ENCODE measurements around the gene USP10. TPM values are rescaled to one million over a fixed set of nuclear protein-coding genes. Genes with fewer than 3 reads are reported as not detected.

Gene USP10
- total RNA-seq, 1 donor from 2014 or later = 62.7 TPM

- peaks cover 90% of the 10 kb centered on the region for H3K36me3 ChIP-seq
- no peak for DNase-seq
Observed at GRCh38 chr16:84763629-84764028, 63.8 kb downstream of the USP10 start.

DNA sequence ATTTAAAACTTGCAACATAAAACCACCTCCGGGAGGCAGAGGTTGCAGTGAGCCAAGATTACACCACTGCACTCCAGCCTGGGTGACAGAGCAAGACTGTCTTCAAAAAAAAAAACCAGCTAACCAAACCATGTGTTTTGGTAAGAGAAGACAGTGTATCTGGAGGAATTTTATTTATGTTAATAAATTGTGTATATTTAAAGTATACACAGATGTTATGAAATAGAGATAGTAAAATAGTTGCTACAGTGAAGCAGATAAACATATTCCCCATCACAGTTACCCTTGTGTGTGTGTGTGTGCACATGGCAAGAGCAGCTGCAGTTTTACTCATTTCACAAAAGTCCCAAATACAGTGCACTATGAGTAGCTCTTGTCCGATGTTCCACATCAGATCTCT, 65.2 kb downstream of the USP10 start:
- Histone ChIP-seq H3K27me3 (ENCODE audit: low read depth) (no peaks in the 10 kb centered on the region), H3K4me1 (no peaks in the 10 kb centered on the region), H3K36me3 (peaks cover 93% of the 10 kb centered on the region), H3K4me3 (no peak overlapping the region), H3K27ac (no peak overlapping the region), H3K9me3 (no peaks in the 10 kb centered on the region)
- no peak for TF ChIP-seq CTCF (IDR thresholded peaks at IDR 0.05)
- intact Hi-C loops (cut with DNase I) = no loop called here
- DNase-seq (no peak), ATAC-seq (no peak)

More at GRCh38 chr16:84763629-84764028, 63.8 kb downstream of the USP10 start:
- TF ChIP-seq CTCF (IDR thresholded peaks at IDR 0.05) = no peak
- no peak overlapping the region for H3K4me3 ChIP-seq
- H3K27ac ChIP-seq = no peak overlapping the region
- intact Hi-C loops (cut with DNase I) = no loop called here
- no peaks in the 10 kb centered on the region for H3K9me3 ChIP-seq
- H3K27me3 ChIP-seq (ENCODE audit: low read depth) = no peaks in the 10 kb centered on the region
- H3K4me1 ChIP-seq = peaks cover 8% of the 10 kb centered on the region
- no peak for ATAC-seq

DNA sequence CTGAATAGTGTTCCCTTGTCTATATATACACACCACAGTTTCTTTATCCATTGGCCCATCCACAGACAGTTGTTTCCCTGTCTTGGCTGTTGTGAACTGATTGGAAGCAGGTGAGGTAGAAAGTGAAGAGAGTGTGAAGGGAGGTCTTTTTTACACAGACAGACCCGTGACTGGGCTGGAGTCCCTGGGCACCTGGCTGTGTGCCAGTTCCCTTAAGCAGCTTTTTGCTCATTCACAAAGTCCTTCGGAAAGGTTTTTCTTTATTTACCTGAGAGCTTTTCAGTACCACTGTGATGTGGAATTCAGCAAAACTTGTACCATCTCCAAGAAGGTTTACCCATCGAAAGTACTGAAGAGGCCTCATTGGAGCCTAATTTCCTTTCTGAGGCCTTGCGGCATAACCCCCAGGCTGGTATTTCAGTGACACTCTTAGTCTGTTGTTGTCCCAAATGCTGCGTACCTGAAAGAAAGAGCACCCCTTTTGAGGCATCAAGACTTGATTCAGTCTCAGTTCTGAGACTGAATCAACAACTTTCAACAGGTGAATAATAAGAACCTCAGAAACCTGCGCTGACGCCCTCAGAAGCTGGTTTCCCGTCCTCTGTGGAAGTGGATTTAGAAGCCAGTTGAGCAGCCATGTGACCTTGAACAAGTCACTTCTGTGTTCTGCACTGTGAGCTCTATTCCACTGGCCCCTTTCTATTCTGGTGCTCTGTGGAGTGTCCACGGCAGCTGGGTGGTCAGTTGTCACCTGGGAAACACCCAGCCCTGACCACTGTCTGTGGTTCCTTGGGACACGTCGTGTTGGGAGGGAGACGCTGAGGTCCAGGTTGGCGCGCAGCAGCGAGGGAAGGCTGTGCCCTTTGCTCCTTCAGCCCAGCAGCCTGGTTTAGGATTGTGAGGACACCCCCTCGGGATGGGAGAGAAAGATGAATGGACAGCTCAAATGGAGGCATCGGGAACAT, 66.1 kb downstream of the USP10 start:
- H3K36me3 ChIP-seq = peaks cover 90% of the 10 kb centered on the region
- no peak overlapping the region for H3K4me3 ChIP-seq
- intact Hi-C loops (cut with DNase I) = no loop called here
- no peaks in the 10 kb centered on the region for H3K27me3 ChIP-seq (ENCODE audit: low read depth)
- no peak for TF ChIP-seq CTCF (IDR thresholded peaks at IDR 0.05)
- no peaks in the 10 kb centered on the region for H3K4me1 ChIP-seq
- no peak overlapping the region for H3K27ac ChIP-seq
- H3K9me3 ChIP-seq = no peaks in the 10 kb centered on the region
- peak in 1 of 2 donors; percentile 11 for ATAC-seq
- DNase-seq = no peak

DNA sequence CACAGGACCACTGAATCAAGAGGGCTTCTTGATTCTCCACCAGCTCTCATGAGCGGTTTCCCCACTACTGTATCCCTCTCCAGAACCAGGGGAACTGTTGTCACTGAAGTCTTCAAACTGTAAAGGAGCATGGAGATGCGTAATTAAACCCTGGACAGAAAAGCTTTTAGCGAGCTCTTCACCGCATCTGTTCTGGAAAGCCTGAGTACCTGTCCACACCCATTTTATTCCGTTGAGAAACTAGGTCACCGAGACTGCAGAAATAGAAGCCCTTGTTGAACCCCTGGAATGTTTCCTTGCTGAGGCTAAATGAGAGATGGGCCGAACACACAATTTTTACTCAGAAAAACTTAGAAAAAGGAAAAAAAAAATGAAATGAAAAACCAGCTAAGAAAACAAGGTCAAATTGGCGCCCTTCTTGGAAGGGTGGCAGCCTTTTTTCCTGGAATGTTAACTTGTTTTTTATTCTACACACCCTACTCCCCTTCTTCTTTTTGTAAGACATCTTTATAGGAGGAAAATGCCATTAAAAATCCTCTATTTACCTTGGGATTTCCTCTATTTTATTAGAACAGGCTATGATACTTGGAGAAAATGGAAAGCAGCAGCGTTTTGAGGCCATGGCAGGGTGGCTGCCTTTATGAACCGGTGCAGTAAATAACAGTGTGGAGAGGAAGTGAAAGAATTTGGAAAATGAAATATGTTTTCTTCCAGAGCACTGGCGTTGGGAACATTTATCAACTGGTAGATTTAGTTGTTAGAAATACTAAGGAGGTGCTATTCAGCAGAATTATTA, 67.4 kb downstream of the USP10 start:
- ATAC-seq = peak in 1 of 2 donors; percentile 39
- H3K36me3 ChIP-seq = peaks cover 88% of the 10 kb centered on the region
- no peaks in the 10 kb centered on the region for H3K9me3 ChIP-seq
- no peak for TF ChIP-seq CTCF (IDR thresholded peaks at IDR 0.05)
- no peak overlapping the region for H3K4me3 ChIP-seq
- intact Hi-C loops (cut with DNase I) = no loop called here
- H3K27ac ChIP-seq = no peak overlapping the region
- H3K4me1 ChIP-seq = no peaks in the 10 kb centered on the region
- no peaks in the 10 kb centered on the region for H3K27me3 ChIP-seq (ENCODE audit: low read depth)
- DNase-seq = no peak

GRCh38 chr16:84768061-84768807, 68.4 kb downstream of the USP10 start:
- Histone ChIP-seq H3K4me1 (no peaks in the 10 kb centered on the region), H3K9me3 (no peaks in the 10 kb centered on the region), H3K4me3 (no peak overlapping the region), H3K36me3 (peaks cover 88% of the 10 kb centered on the region), H3K27ac (no peak overlapping the region), H3K27me3 (ENCODE audit: low read depth) (no peaks in the 10 kb centered on the region)
- intact Hi-C loops (cut with DNase I) = no loop called here
- DNase-seq = no peak
- no peak for TF ChIP-seq CTCF (IDR thresholded peaks at IDR 0.05)
- no peak for ATAC-seq
